Measurements from ENCODE around the gene NRTN. TPM values are rescaled to one million over a fixed set of nuclear protein-coding genes. Genes with fewer than 3 reads are reported as not detected.
A peak's percentile ranks its signal among the peaks of the same experiment; 100 is the strongest.

Gene NRTN
- polyA plus RNA-seq, 3 donors: not detected

DNA sequence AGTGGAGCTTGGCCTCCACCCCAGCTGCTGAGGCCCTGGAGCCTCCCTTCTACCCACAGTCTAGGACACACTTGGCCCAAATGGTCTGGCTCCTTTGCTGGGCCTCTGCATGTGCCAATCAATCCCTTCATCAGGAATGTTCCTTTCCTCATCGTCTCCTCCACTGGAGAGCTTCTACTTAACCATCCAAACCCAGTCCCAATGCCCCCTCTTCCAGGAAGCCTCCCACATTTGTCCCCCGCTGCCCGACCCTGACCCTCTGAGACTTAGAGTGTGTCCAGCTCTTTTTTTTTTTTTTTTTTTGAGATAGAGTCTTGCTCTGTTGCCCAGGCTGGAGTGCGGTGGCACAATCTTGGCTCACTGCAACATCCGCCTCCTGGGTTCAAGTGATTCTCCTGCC is 16.4 kb upstream of the NRTN start:
- H3K36me3 ChIP-seq (replicated peaks in 1 of 2; ENCODE audit: control insufficient read depth in 1 of 2, insufficient read depth in 2 of 2, low read length in 2 of 2): peaks cover 58 to 63% of the 10 kb centered on the region in 2 donors

GRCh38 chr19:5789351-5789761 is 15.5 kb upstream of the NRTN start:
- H3K27me3 Mint-ChIP-seq (ENCODE audit: low read depth in 3 of 3): peaks cover 1 to 3% (median 3%) of the 10 kb centered on the region in 3 donors
- WGBS (ENCODE audit: insufficient coverage): 97% methylated on average over 39 of the region's 39 CpGs
- H3K9ac ChIP-seq (ENCODE audit: insufficient read depth, low read length, poor library complexity, severe bottlenecking): no peak overlapping the region
- peaks cover 0 to 7% (median 0%) of the 10 kb centered on the region in 7 donors for H3K9me3 Mint-ChIP-seq
- peaks cover 55 to 57% of the 10 kb centered on the region in 2 donors for H3K36me3 ChIP-seq (replicated peaks in 1 of 2; ENCODE audit: control insufficient read depth in 1 of 2, insufficient read depth in 2 of 2, low read length in 2 of 2)
- H3K27me3 ChIP-seq (ENCODE audit: control insufficient read depth in 2 of 2, insufficient read depth in 2 of 2, low read length in 2 of 2): no peaks in the 10 kb centered on the region
- H3K4me3 ChIP-seq (replicated peaks in 1 of 3; ENCODE audit: low read depth in 2 of 3, low read length in 3 of 3): no peak overlapping the region
- no peak overlapping the region for H3K27ac ChIP-seq (ENCODE audit: low read depth in 1 of 2, low read length in 2 of 2)
- H3K79me2 ChIP-seq (ENCODE audit: insufficient read depth, low read length): peaks cover 8% of the 10 kb centered on the region
- no peak overlapping the region for H2AFZ ChIP-seq (ENCODE audit: insufficient read depth, low read depth, low read length, poor library complexity, severe bottlenecking)
- H3K27ac Mint-ChIP-seq: peak overlapping the region in 1 of 7 donors; percentile 73
- intact Hi-C loops (cut with micrococcal nuclease): no loop called here
- H3K4me1 ChIP-seq (ENCODE audit: control insufficient read depth in 1 of 2, insufficient read depth in 2 of 2, low read length in 2 of 2): peaks cover 6 to 17% of the 10 kb centered on the region in 2 donors
- H3K9me3 ChIP-seq (replicated peaks in 1 of 2; ENCODE audit: control insufficient read depth in 1 of 2, insufficient read depth in 1 of 2, low read length in 2 of 2): peaks cover 0 to 7% of the 10 kb centered on the region in 2 donors
- TF ChIP-seq CTCF (IDR thresholded peaks at IDR 0.05): no peak
- no peak overlapping the region for H3K4me2 ChIP-seq (replicated peaks; ENCODE audit: extremely low read depth, low read length, poor library complexity, severe bottlenecking)
- H3K4me3 Mint-ChIP-seq: peak overlapping the region in 1 of 2 donors; percentile 31
- peaks cover 10% of the 10 kb centered on the region for H3K4me1 Mint-ChIP-seq
- H3K36me3 Mint-ChIP-seq: peaks cover 37 to 56% of the 10 kb centered on the region in 2 donors
- H4K20me1 ChIP-seq (ENCODE audit: insufficient read depth, low read length): peaks cover 22% of the 10 kb centered on the region
- no peak for DNase-seq

More for the DNA sequence above, 16.4 kb upstream of the NRTN start:
- Mint-ChIP-seq H3K36me3 (peaks cover 40 to 60% of the 10 kb centered on the region in 2 donors), H3K4me1 (peaks cover 6% of the 10 kb centered on the region), H3K27ac (peak overlapping the region in 1 of 7 donors; percentile 3), H3K9me3 (peaks cover 0 to 7% (median 0%) of the 10 kb centered on the region in 7 donors), H3K27me3 (ENCODE audit: low read depth in 3 of 3) (peaks cover 0 to 3% (median 3%) of the 10 kb centered on the region in 3 donors), H3K4me3 (no peak overlapping the region)
- H3K4me1 ChIP-seq (ENCODE audit: control insufficient read depth in 1 of 2, insufficient read depth in 2 of 2, low read length in 2 of 2): peaks cover 6 to 13% of the 10 kb centered on the region in 2 donors
- peaks cover 8% of the 10 kb centered on the region for H3K79me2 ChIP-seq (ENCODE audit: insufficient read depth, low read length)
- peaks cover 0 to 7% of the 10 kb centered on the region in 2 donors for H3K9me3 ChIP-seq (replicated peaks in 1 of 2; ENCODE audit: control insufficient read depth in 1 of 2, insufficient read depth in 1 of 2, low read length in 2 of 2)
- no peak overlapping the region for H3K4me2 ChIP-seq (replicated peaks; ENCODE audit: extremely low read depth, low read length, poor library complexity, severe bottlenecking)
- no peak for TF ChIP-seq CTCF (IDR thresholded peaks at IDR 0.05)
- no peak overlapping the region for H3K27ac ChIP-seq (ENCODE audit: low read depth in 1 of 2, low read length in 2 of 2)
- 100% methylated on average over 2 of the region's 5 CpGs for WGBS (ENCODE audit: insufficient coverage)
- no peaks in the 10 kb centered on the region for H3K27me3 ChIP-seq (ENCODE audit: control insufficient read depth in 2 of 2, insufficient read depth in 2 of 2, low read length in 2 of 2)
- intact Hi-C loops (cut with micrococcal nuclease): no loop called here
- peaks cover 22% of the 10 kb centered on the region for H4K20me1 ChIP-seq (ENCODE audit: insufficient read depth, low read length)
- no peak overlapping the region for H3K4me3 ChIP-seq (replicated peaks in 1 of 3; ENCODE audit: low read depth in 2 of 3, low read length in 3 of 3)
- no peak for DNase-seq
- no peak overlapping the region for H3K9ac ChIP-seq (ENCODE audit: insufficient read depth, low read length, poor library complexity, severe bottlenecking)
- no peak overlapping the region for H2AFZ ChIP-seq (ENCODE audit: insufficient read depth, low read depth, low read length, poor library complexity, severe bottlenecking)
